Thyroid gland (tissue), 4 donors: ENCODE data around the gene APBA1.

Experiments used
- CTCF ChIP-seq, 6 experiments: fragments of 200-600 bp in 3 of 6; fragments of 450-650 bp in 3 of 6; sonication (generic) in 3 of 6; IDR thresholded peaks; one replicate each; pipeline ENCODE4 v1.5.1; 2016 to 2019; ENCODE audit warnings: antibody characterized with exemption in 6 of 6, mild to moderate bottlenecking in 2 of 6, inconsistent platforms in 1 of 6, moderate library complexity in 1 of 6
- POLR2A ChIP-seq, 2 donors: fragments of 450-650 bp; IDR thresholded peaks; one replicate each; pipeline ENCODE4 v1.6.1; 2017; ENCODE audit warnings: antibody characterized with exemption in 2 of 2, mild to moderate bottlenecking in 2 of 2, moderate library complexity in 1 of 2

DNA sequence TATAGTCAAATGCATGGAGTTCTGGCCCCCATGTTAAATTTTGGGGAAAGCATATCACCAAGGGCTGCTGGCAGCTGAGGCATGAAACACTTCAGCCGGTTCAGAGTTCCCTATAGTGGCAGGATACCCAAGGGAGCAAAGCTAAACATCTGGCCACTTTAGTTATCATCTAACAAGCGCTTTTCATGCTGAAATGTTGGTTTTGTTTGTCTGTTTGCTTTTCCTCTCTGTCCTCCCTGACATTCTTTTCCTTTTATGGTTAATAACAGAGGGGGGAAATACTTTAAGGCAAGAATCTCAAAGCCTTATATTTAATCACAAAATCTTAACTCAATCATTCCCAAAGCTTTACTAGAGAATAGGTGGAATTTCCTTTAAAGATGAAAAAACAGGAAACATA lies 11.9 kb downstream of the APBA1 start:
- TF ChIP-seq CTCF (IDR thresholded peaks at IDR 0.05) (no peak), POLR2A (IDR thresholded peaks at IDR 0.05) (no peak)
